ENCODE measurements around the gene UQCRC1.

DNA sequence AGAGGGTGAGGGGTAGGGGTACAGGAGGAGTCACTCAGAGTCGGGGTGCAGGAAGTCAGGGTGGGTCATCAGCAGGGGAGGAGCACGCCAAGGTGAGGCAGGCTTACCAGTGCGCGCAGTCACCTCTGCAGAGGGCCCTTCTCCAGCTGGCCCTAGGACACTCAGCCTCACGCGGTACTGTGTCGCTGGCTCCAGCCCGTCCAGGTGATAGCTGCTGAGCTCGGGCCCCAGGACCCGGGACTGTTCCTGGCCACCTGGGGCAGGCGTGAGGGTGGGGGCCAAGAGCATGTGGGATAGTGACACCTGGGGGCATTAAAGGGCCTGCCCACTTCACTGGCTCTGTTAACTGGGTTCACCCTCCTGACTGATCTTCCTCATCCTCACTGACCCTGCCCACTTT, 21.8 kb downstream of the UQCRC1 start:
- TF ChIP-seq, protein P1, sequence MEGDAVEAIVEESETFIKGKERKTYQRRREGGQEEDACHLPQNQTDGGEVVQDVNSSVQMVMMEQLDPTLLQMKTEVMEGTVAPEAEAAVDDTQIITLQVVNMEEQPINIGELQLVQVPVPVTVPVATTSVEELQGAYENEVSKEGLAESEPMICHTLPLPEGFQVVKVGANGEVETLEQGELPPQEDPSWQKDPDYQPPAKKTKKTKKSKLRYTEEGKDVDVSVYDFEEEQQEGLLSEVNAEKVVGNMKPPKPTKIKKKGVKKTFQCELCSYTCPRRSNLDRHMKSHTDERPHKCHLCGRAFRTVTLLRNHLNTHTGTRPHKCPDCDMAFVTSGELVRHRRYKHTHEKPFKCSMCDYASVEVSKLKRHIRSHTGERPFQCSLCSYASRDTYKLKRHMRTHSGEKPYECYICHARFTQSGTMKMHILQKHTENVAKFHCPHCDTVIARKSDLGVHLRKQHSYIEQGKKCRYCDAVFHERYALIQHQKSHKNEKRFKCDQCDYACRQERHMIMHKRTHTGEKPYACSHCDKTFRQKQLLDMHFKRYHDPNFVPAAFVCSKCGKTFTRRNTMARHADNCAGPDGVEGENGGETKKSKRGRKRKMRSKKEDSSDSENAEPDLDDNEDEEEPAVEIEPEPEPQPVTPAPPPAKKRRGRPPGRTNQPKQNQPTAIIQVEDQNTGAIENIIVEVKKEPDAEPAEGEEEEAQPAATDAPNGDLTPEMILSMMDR (IDR thresholded peaks at IDR 0.05) = no peak
- TF ChIP-seq EP300 (IDR thresholded peaks at IDR 0.05) (no peak), JUNB (IDR thresholded peaks at IDR 0.05) (no peak)
- TF ChIP-seq, protein P2, sequence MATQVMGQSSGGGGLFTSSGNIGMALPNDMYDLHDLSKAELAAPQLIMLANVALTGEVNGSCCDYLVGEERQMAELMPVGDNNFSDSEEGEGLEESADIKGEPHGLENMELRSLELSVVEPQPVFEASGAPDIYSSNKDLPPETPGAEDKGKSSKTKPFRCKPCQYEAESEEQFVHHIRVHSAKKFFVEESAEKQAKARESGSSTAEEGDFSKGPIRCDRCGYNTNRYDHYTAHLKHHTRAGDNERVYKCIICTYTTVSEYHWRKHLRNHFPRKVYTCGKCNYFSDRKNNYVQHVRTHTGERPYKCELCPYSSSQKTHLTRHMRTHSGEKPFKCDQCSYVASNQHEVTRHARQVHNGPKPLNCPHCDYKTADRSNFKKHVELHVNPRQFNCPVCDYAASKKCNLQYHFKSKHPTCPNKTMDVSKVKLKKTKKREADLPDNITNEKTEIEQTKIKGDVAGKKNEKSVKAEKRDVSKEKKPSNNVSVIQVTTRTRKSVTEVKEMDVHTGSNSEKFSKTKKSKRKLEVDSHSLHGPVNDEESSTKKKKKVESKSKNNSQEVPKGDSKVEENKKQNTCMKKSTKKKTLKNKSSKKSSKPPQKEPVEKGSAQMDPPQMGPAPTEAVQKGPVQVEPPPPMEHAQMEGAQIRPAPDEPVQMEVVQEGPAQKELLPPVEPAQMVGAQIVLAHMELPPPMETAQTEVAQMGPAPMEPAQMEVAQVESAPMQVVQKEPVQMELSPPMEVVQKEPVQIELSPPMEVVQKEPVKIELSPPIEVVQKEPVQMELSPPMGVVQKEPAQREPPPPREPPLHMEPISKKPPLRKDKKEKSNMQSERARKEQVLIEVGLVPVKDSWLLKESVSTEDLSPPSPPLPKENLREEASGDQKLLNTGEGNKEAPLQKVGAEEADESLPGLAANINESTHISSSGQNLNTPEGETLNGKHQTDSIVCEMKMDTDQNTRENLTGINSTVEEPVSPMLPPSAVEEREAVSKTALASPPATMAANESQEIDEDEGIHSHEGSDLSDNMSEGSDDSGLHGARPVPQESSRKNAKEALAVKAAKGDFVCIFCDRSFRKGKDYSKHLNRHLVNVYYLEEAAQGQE (IDR thresholded peaks at IDR 0.05) = no peak

Measured in A549 (cell line).